Natural killer cell (primary cell): Measurements from ENCODE around the gene EPHA4. TPM values are rescaled to one million over a fixed set of nuclear protein-coding genes. Genes with fewer than 3 reads are reported as not detected.

Experiments
- ATAC-seq, 3 donors: fragments of 150-1000 bp in 2 of 3; fragments of 200-7000 bp in 1 of 3; cut with Tn5 transposase; 1 replicate in 1 of 3; 2 replicates in 2 of 3; pipeline ENCODE4 v1.10.0; 2021; ENCODE audit warnings: mild to moderate bottlenecking in 2 of 3, moderate library complexity in 2 of 3
- DNase-seq, 2 donors: peaks; one replicate each; pipeline versions ENCODE4 v3.0.0 to v3.0.0-alpha.2; 2013 to 2021; ENCODE audit warnings: mixed read lengths in 1 of 2
- H3K27ac ChIP-seq: one replicate; pipeline ENCODE4 v1.5.1; 2013; ENCODE audit warnings: mild to moderate bottlenecking, low read length
- H3K27me3 ChIP-seq: one replicate; pipeline ENCODE4 v1.6.1; 2013; ENCODE audit warnings: low read length; ENCODE audit not compliant: control insufficient read depth, insufficient read depth
- H3K36me3 ChIP-seq: one replicate; pipeline ENCODE4 v1.6.1; 2013; ENCODE audit warnings: low read length; ENCODE audit not compliant: control insufficient read depth, insufficient read depth
- H3K4me1 ChIP-seq: one replicate; pipeline ENCODE4 v1.6.1; 2013; ENCODE audit warnings: low read length; ENCODE audit not compliant: control insufficient read depth, insufficient read depth
- H3K4me3 ChIP-seq: one replicate; pipeline ENCODE4 v1.5.1; 2013; ENCODE audit warnings: low read length
- H3K9me3 ChIP-seq: one replicate; pipeline ENCODE4 v1.6.1; 2013; ENCODE audit warnings: low read length; ENCODE audit not compliant: control insufficient read depth, insufficient read depth
- H3K27ac Mint-ChIP-seq, 2 donors: one replicate each; pipeline ENCODE4 v1.8.0; 2022; ENCODE audit warnings: mild to moderate bottlenecking in 2 of 2, mixed read lengths in 2 of 2, moderate library complexity in 1 of 2
- H3K27me3 Mint-ChIP-seq, 2 donors: one replicate each; pipeline ENCODE4 v1.8.0; 2022; ENCODE audit warnings: low read depth in 2 of 2, mixed read lengths in 2 of 2
- H3K36me3 Mint-ChIP-seq: one replicate; pipeline ENCODE4 v1.8.0; 2022; ENCODE audit warnings: mixed read lengths
- H3K4me1 Mint-ChIP-seq, 2 donors: one replicate each; pipeline ENCODE4 v1.8.0; 2022; ENCODE audit warnings: mixed read lengths in 2 of 2
- H3K4me3 Mint-ChIP-seq: one replicate; pipeline ENCODE4 v1.8.0; 2022; ENCODE audit warnings: mild to moderate bottlenecking, moderate library complexity, mixed read lengths
- H3K9me3 Mint-ChIP-seq, 2 donors: one replicate each; pipeline ENCODE4 v1.8.0; 2022; ENCODE audit warnings: mixed read lengths in 2 of 2
- WGBS: methylation state at CpG from one replicate; pipeline ENCODE4 v1.1.7; 2013; ENCODE audit warnings: missing lambda C conversion rate; ENCODE audit not compliant: insufficient coverage; 5-methylcytosine and 5-hydroxymethylcytosine counted together
- intact Hi-C: fragments of 100-400 bp; cut with micrococcal nuclease; formaldehyde crosslinking; loops from one replicate; pipeline ENCODE4 v1.14.2; 2022
- total RNA-seq, 4 donors: library from RNA; stranded (reverse); fragments of 120-200 nt in 1 of 4; gene quantifications; one replicate each; pipeline versions ENCODE4 v1.2.3 to v1.2.4, GENCODE V29; 2013 to 2022
- TF ChIP-seq, protein P1 (sequence below): fragments of 200-600 bp; IDR thresholded peaks from one replicate; pipeline ENCODE4 v1.8.0; 2022; ENCODE audit warnings: antibody characterized with exemption

Gene EPHA4
- total RNA-seq, 3 donors from 2014 or later (not counting 1 experiment from before 2014, with no cell fraction given) = 27.2 to 48.6 (median 44.7) TPM

DNA sequence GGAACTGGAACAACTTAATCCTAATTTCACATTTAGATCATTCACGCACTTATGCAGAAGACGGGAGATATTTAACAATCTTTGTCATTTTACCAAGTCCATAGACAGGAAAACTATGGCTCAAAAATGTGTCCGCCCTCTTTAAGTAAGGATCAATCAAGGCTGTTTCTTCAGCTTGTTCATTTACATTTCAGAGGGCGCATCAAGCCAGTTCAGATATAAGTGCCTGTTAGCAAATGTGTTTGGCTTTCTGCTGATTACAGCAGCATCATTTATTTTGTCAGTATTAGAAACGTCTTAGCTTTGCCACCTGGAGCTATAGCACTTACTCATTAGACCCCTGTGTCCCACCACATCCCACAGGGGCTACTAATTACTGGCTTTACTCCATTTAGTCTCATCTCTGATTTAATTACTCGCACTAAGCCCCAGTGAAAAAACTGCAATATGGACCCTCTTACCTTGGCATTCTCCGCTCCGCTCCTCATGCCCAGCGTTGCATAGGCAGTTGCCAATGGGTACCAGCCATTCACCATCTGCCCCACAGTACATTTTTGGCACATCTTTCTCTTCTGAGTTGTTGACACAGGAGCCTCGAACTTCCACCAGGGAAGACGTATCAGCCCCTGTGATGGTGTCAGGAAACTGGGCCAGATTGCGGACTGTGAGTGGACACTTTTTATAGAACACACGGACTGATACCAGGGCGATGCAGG, 8.7 kb downstream of the EPHA4 start:
- H3K4me1 Mint-ChIP-seq = peaks cover 10 to 48% of the 10 kb centered on the region in 2 donors
- Histone ChIP-seq H3K36me3 (peaks cover 1% of the 10 kb centered on the region), H3K9me3 (no peaks in the 10 kb centered on the region), H3K4me3 (no peak overlapping the region), H3K27ac (no peak overlapping the region), H3K27me3 (no peaks in the 10 kb centered on the region), H3K4me1 (no peaks in the 10 kb centered on the region)
- H3K9me3 Mint-ChIP-seq = no peaks in the 10 kb centered on the region
- H3K36me3 Mint-ChIP-seq = peaks cover 13% of the 10 kb centered on the region
- DNase-seq = no peak
- 91% methylated on average over 14 of the region's 14 CpGs for whole genome bisulfite sequencing
- intact Hi-C loops = no loop called here
- no peak overlapping the region for H3K4me3 Mint-ChIP-seq
- H3K27me3 Mint-ChIP-seq = peaks cover 0 to under 1% of the 10 kb centered on the region in 2 donors
- ATAC-seq = no peak
- no peak overlapping the region for H3K27ac Mint-ChIP-seq
- TF ChIP-seq, protein P1, sequence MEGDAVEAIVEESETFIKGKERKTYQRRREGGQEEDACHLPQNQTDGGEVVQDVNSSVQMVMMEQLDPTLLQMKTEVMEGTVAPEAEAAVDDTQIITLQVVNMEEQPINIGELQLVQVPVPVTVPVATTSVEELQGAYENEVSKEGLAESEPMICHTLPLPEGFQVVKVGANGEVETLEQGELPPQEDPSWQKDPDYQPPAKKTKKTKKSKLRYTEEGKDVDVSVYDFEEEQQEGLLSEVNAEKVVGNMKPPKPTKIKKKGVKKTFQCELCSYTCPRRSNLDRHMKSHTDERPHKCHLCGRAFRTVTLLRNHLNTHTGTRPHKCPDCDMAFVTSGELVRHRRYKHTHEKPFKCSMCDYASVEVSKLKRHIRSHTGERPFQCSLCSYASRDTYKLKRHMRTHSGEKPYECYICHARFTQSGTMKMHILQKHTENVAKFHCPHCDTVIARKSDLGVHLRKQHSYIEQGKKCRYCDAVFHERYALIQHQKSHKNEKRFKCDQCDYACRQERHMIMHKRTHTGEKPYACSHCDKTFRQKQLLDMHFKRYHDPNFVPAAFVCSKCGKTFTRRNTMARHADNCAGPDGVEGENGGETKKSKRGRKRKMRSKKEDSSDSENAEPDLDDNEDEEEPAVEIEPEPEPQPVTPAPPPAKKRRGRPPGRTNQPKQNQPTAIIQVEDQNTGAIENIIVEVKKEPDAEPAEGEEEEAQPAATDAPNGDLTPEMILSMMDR = no peak

DNA sequence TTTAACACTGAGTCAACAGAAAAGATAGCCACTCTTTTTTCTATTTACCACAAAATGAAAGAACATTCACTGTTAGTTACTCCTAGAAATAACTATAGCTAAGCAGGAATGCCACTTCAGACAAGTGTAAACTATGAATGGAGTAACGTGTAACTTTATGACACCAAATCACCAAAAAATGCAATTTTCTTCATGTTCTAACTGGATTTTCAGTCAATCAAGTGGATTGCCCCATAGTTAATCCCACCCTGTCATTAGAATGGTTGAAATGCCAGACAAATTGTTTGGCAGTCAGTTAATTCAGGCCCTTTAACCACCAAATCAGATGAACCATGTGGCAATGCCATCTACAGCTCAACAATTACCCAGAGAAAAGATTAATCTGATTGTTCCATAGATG, 9.9 kb downstream of the EPHA4 start:
- Histone ChIP-seq H3K27ac (no peak overlapping the region), H3K9me3 (no peaks in the 10 kb centered on the region), H3K36me3 (no peaks in the 10 kb centered on the region), H3K4me3 (no peak overlapping the region), H3K27me3 (no peaks in the 10 kb centered on the region), H3K4me1 (no peaks in the 10 kb centered on the region)
- H3K9me3 Mint-ChIP-seq = no peaks in the 10 kb centered on the region
- peaks cover 16 to 39% of the 10 kb centered on the region in 2 donors for H3K4me1 Mint-ChIP-seq
- H3K36me3 Mint-ChIP-seq = peaks cover 16% of the 10 kb centered on the region
- H3K27ac Mint-ChIP-seq = no peak overlapping the region
- no peaks in the 10 kb centered on the region for H3K27me3 Mint-ChIP-seq
- H3K4me3 Mint-ChIP-seq = no peak overlapping the region
- 88% methylated on average over 1 of the region's 1 CpG for WGBS
- TF ChIP-seq, protein P1 = no peak
- DNase-seq = no peak
- intact Hi-C loops = no loop called here
- no peak for ATAC-seq

DNA sequence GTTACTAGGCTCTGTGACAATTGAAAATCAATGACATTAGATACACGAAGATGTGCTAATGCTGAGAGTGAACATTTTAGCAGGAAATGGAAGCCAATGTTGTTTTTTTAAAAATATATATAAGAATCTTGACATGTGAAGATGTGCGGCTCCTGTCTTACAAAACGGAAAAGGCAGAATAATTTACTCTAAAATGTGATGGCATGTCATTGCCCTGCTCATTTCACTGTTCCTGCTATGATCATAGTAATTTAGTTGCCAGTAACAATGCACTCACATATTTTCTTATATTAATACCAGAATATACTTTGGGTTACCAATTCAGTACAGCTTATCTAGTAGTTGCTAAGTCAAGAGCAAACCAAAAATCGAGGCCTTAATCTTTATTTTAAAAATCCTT, 10.3 kb downstream of the EPHA4 start:
- DNase-seq (no peak), ATAC-seq (no peak)
- no peaks in the 10 kb centered on the region for H3K27me3 ChIP-seq
- H3K4me1 ChIP-seq = no peaks in the 10 kb centered on the region
- peaks cover 18% of the 10 kb centered on the region for H3K36me3 Mint-ChIP-seq
- H3K4me1 Mint-ChIP-seq = peaks cover 21 to 36% of the 10 kb centered on the region in 2 donors
- no peaks in the 10 kb centered on the region for H3K9me3 ChIP-seq
- H3K4me3 ChIP-seq = no peak overlapping the region
- no peaks in the 10 kb centered on the region for H3K27me3 Mint-ChIP-seq
- H3K36me3 ChIP-seq = no peaks in the 10 kb centered on the region
- intact Hi-C loops = no loop called here
- H3K9me3 Mint-ChIP-seq = no peaks in the 10 kb centered on the region
- H3K4me3 Mint-ChIP-seq = no peak overlapping the region
- TF ChIP-seq, protein P1 = no peak
- WGBS = 86% methylated on average over 4 of the region's 4 CpGs
- no peak overlapping the region for H3K27ac ChIP-seq
- no peak overlapping the region for H3K27ac Mint-ChIP-seq

DNA sequence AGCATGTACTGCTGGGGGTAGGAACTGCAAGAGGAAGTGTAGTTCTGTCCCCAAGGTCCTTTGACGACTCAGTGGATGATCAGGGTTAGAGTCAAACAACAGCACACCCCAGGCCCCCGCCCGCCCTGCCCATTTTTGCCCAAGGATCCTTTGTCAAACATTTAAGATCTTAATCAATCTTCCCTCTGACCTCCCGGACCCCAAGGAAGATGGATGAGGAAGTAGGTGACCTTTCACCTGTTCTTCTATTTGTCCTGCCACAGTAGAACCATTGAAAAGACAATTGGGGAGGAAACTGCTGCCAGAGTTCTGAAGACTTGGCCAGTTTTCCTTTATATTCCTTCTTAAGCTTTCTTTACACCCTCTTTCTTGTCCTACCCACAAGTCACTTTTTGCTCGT, 12.1 kb downstream of the EPHA4 start:
- no peaks in the 10 kb centered on the region for H3K27me3 ChIP-seq
- Mint-ChIP-seq H3K4me1 (peaks cover 28 to 33% of the 10 kb centered on the region in 2 donors), H3K27ac (no peak overlapping the region), H3K36me3 (peaks cover 18% of the 10 kb centered on the region), H3K9me3 (no peaks in the 10 kb centered on the region), H3K27me3 (no peaks in the 10 kb centered on the region), H3K4me3 (no peak overlapping the region)
- ATAC-seq = no peak
- DNase-seq = no peak
- H3K4me1 ChIP-seq = peaks cover 7% of the 10 kb centered on the region
- no peaks in the 10 kb centered on the region for H3K9me3 ChIP-seq
- WGBS = 65% methylated on average over 2 of the region's 5 CpGs
- no peaks in the 10 kb centered on the region for H3K36me3 ChIP-seq
- H3K27ac ChIP-seq = no peak overlapping the region
- TF ChIP-seq, protein P1 = no peak
- no peak overlapping the region for H3K4me3 ChIP-seq
- intact Hi-C loops = no loop called here
